ENCODE data around the gene QRFP.

- no peak for TF ChIP-seq POLR2A (IDR thresholded peaks at IDR 0.05)
- TF ChIP-seq CTCF (IDR thresholded peaks at IDR 0.05), result no peak
Observed at GRCh38 chr9:130843049-130843908, 53.3 kb downstream of the QRFP start.
